Gastrocnemius medialis (tissue), 4 donors: Measurements from ENCODE around the gene PPFIA2. TPM values are rescaled to one million over a fixed set of nuclear protein-coding genes. Genes with fewer than 3 reads are reported as not detected.

Experiments used
- ATAC-seq, 2 donors: fragments of 150-250 bp; one replicate each; pipeline ENCODE4 v1.9.1; 2016
- DNase-seq, 2 donors: peaks; one replicate each; pipeline ENCODE4 v3.0.0-alpha.2; 2019
- H3K27ac ChIP-seq, 4 donors: fragments of 200-600 bp; sonication (generic); 1 replicate in 1 of 4; 2 replicates in 3 of 4; pipeline ENCODE4 v1.5.1; 2016 to 2018; ENCODE audit warnings: mild to moderate bottlenecking in 2 of 4, moderate library complexity in 1 of 4
- H3K27me3 ChIP-seq, 3 donors: fragments of 200-600 bp; sonication (generic) in 2 of 3; 1 replicate in 1 of 3; 2 replicates in 2 of 3; pipeline versions ENCODE4 v1.5.1 to v1.6.0; 2016 to 2019; ENCODE audit warnings: mild to moderate bottlenecking in 1 of 3, moderate library complexity in 1 of 3
- H3K36me3 ChIP-seq, 2 donors: fragments of 200-600 bp; sonication (generic) in 1 of 2; one replicate each; pipeline ENCODE4 v1.5.1; 2017 to 2018
- H3K4me1 ChIP-seq, 2 donors: fragments of 200-600 bp; sonication (generic) in 1 of 2; one replicate each; pipeline ENCODE4 v1.5.1; 2016 to 2017; ENCODE audit warnings: mild to moderate bottlenecking in 2 of 2
- H3K4me3 ChIP-seq, 4 donors: fragments of 200-600 bp; sonication (generic) in 3 of 4; 1 replicate in 1 of 4; 2 replicates in 3 of 4; pipeline ENCODE4 v1.5.1; 2016 to 2019; ENCODE audit warnings: mild to moderate bottlenecking in 2 of 4
- H3K9me3 ChIP-seq, 3 donors: fragments of 200-600 bp; sonication (generic) in 2 of 3; 1 replicate in 1 of 3; 2 replicates in 2 of 3; pipeline ENCODE4 v1.5.1; 2016 to 2019
- CTCF ChIP-seq, 5 experiments: fragments of 450-650 bp in 3 of 5; fragments of 200-600 bp in 2 of 5; sonication (generic) in 2 of 5; IDR thresholded peaks in 4 of 5; conservative IDR thresholded peaks in 1 of 5; 1 replicate in 4 of 5; 2 replicates in 1 of 5; pipeline ENCODE4 v1.5.1; 2016 to 2019; ENCODE audit warnings: antibody characterized with exemption in 5 of 5, mild to moderate bottlenecking in 3 of 5, moderate library complexity in 3 of 5
- POLR2A ChIP-seq, 2 donors: fragments of 450-650 bp; IDR thresholded peaks; one replicate each; pipeline ENCODE4 v1.6.1; 2017; ENCODE audit warnings: antibody characterized with exemption in 2 of 2, mild to moderate bottlenecking in 2 of 2, moderate library complexity in 2 of 2
- in situ Hi-C, 4 donors: fragments of 200-750 bp; cut with MboI; loops; one replicate each; pipeline versions ENCODE4 v1.15.0 to v1.8.0; 2017; ENCODE audit warnings: low sequenced_read_pairs in 4 of 4
- intact Hi-C: fragments of 100-400 bp; cut with DNase I; formaldehyde crosslinking; loops from one replicate; pipeline ENCODE4 v1.15.1; 2023; ENCODE audit warnings: low total_unique reads
- total RNA-seq, 4 donors: library from RNA; depleted of rRNA; stranded (reverse); fragments of >200 nt; gene quantifications; one replicate each; pipeline versions ENCODE4 v1.1.0 to v1.2.3, GENCODE V29; 2016

Gene PPFIA2
- total RNA-seq, 4 donors from 2014 or later, result 0.04 TPM; not detected in 3

DNA sequence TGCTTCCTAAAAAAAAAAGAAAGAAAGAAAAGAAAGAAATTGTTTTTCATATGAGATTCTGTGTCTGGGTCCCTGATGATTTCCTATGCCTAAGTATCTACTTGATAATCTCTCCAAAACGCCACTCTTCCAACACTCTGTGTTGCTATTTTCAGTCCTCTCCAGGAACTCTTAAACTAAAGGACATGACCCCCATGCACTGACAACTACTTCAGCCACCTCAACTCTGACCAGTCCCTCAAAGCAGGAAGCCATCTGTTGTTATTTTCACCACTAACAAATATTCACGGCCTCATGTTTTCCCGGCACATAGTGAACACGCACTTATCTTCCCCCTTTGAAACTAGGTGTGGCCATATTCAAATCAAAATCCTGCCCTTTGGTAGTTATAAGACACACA lies 259.3 kb downstream of the PPFIA2 start:
- in situ Hi-C loops, result no loop called here
- ATAC-seq (no peak), DNase-seq (no peak)
- intact Hi-C loops, result no loop called here
- Histone ChIP-seq H3K27me3 (no peaks in the 10 kb centered on the region), H3K4me3 (no peak overlapping the region), H3K9me3 (no peaks in the 10 kb centered on the region), H3K4me1 (no peaks in the 10 kb centered on the region), H3K27ac (no peak overlapping the region), H3K36me3 (no peaks in the 10 kb centered on the region)
- no peak for TF ChIP-seq CTCF (IDR thresholded peaks at IDR 0.05 in 4 of 5, conservative IDR thresholded peaks at IDR 0.05 in 1 of 5)
- no peak for TF ChIP-seq POLR2A (IDR thresholded peaks at IDR 0.05)

DNA sequence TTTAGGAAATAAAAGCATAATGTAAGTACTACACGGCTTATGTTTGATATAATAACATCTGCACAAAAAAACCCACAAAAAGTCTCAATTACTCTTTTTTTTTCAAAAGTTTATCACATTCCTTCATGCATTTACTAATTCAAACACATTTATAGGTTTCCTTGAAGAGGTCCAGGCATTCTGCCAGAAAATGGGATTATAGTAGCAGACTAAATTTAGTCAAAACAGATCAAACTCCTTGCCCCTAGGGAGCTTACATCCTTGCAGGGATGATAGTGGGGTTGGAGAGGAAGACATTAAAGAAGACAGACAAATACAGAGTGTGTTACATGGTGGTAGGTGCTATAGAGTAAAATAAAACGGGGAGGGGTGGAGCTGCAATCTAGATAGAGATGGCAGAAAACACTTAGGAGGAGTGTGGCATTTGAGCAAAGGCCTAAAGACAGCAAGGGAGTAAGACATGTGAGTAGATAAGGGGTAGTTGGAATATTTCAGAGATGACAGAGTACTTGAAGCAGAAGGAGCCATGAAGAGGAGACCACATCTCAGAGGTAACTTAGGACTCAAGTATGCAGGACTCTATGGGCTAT lies 266.9 kb downstream of the PPFIA2 start:
- TF ChIP-seq POLR2A (IDR thresholded peaks at IDR 0.05) (no peak), CTCF (IDR thresholded peaks at IDR 0.05 in 4 of 5, conservative IDR thresholded peaks at IDR 0.05 in 1 of 5) (no peak)
- no peaks in the 10 kb centered on the region for H3K36me3 ChIP-seq
- in situ Hi-C loops (no loop called here), intact Hi-C loops (no loop called here)
- no peak overlapping the region for H3K4me3 ChIP-seq
- H3K4me1 ChIP-seq, result no peaks in the 10 kb centered on the region
- ATAC-seq (no peak), DNase-seq (no peak)
- H3K9me3 ChIP-seq, result no peaks in the 10 kb centered on the region
- H3K27ac ChIP-seq, result no peak overlapping the region
- H3K27me3 ChIP-seq, result no peaks in the 10 kb centered on the region

GRCh38 chr12:81472934-81473333 lies 286.2 kb downstream of the PPFIA2 start:
- Histone ChIP-seq H3K4me1 (no peaks in the 10 kb centered on the region), H3K27me3 (no peaks in the 10 kb centered on the region), H3K9me3 (no peaks in the 10 kb centered on the region), H3K4me3 (no peak overlapping the region), H3K36me3 (no peaks in the 10 kb centered on the region), H3K27ac (no peak overlapping the region)
- in situ Hi-C loops (no loop called here), intact Hi-C loops (no loop called here)
- DNase-seq (no peak), ATAC-seq (no peak)
- TF ChIP-seq POLR2A (IDR thresholded peaks at IDR 0.05) (no peak), CTCF (IDR thresholded peaks at IDR 0.05 in 4 of 5, conservative IDR thresholded peaks at IDR 0.05 in 1 of 5) (no peak)

DNA sequence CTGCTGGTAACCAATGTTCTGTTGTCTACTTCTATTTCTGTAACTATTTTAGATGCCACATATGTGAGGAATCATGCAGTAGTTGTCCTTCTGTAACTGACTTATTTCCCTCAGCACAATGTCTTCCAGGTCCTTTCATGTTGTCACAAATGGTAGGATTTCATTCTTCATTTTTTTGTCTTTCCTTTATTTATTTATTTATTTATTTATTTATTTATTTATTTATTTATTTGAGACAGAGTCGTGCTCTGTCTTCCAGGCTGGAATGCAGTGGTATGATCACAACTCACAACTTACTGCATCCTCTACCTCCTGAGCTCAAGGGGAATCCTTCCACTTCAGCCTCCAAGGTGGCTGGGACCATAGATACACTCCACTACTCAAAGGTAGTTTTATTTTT lies 288.2 kb downstream of the PPFIA2 start:
- Histone ChIP-seq H3K27ac (no peak overlapping the region), H3K36me3 (no peaks in the 10 kb centered on the region), H3K9me3 (no peaks in the 10 kb centered on the region), H3K27me3 (no peaks in the 10 kb centered on the region), H3K4me3 (no peak overlapping the region), H3K4me1 (no peaks in the 10 kb centered on the region)
- ATAC-seq (no peak), DNase-seq (no peak)
- intact Hi-C loops, result no loop called here
- no peak for TF ChIP-seq POLR2A (IDR thresholded peaks at IDR 0.05)
- no peak for TF ChIP-seq CTCF (IDR thresholded peaks at IDR 0.05 in 4 of 5, conservative IDR thresholded peaks at IDR 0.05 in 1 of 5)
- in situ Hi-C loops, result no loop called here

DNA sequence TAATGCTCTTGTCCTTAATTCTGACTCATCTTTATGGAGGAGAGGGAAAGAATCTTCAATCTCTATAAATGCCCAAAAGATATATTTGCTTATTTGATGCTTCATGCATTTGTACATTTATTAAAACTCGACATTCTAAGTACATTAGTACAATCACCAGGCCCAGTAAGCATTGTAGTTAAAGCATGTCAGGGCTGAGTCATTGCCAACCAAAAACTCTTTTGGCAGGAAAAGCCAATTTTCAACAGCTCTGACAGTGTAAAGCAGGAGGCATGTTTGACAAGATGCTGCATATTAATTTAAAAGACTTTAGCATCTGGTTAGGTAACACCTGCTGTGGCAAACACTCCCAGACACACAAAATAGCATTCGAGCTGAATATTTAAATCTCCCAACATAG lies 290.9 kb downstream of the PPFIA2 start:
- ATAC-seq, result no peak
- no peaks in the 10 kb centered on the region for H3K36me3 ChIP-seq
- intact Hi-C loops (no loop called here), in situ Hi-C loops (no loop called here)
- H3K9me3 ChIP-seq, result no peaks in the 10 kb centered on the region
- no peaks in the 10 kb centered on the region for H3K27me3 ChIP-seq
- no peak overlapping the region for H3K4me3 ChIP-seq
- no peak for DNase-seq
- TF ChIP-seq POLR2A (IDR thresholded peaks at IDR 0.05) (no peak), CTCF (IDR thresholded peaks at IDR 0.05 in 4 of 5, conservative IDR thresholded peaks at IDR 0.05 in 1 of 5) (no peak)
- H3K27ac ChIP-seq, result no peak overlapping the region
- no peaks in the 10 kb centered on the region for H3K4me1 ChIP-seq
